ENCODE measurements around the gene NANOS3. TPM values are rescaled to one million over a fixed set of nuclear protein-coding genes. Genes with fewer than 3 reads are reported as not detected.

Gene NANOS3
- total RNA-seq, 2 experiments from 2014 or later = not detected

DNA sequence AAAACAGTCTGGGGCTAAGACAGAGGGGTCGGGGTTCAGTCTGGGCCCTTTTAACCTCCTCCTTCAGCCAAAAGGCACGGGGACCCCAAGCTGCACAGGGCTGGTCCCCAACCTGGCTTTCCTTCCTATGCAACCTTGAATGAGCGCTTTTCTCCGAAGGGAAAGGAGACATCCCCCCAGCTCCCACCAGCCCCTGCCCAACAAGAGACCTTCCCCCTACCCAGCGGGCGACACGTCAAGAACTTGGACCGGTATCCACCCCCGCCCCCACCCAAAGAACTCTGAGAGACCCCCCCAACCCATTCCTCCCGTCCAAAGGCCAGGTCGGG lies 35.0 kb upstream of the NANOS3 start:
- Histone ChIP-seq H3K4me2 (ENCODE audit: low read length) (peak overlapping the region; percentile 74), H3K9me2 (ENCODE audit: insufficient read depth, low read length) (no peaks in the 10 kb centered on the region), H3K4me1 (ENCODE audit: insufficient read depth, low read length, poor library complexity, severe bottlenecking) (peaks cover 66% of the 10 kb centered on the region), H2AFZ (ENCODE audit: low read length) (no peak overlapping the region), H3K27ac (ENCODE audit: low read depth, low read length, poor library complexity, severe bottlenecking) (no peak overlapping the region), H4K20me1 (ENCODE audit: insufficient read depth, low read length) (no peaks in the 10 kb centered on the region), H3K4me3 (ENCODE audit: low read depth, low read length, poor library complexity, severe bottlenecking) (peak overlapping the region; percentile 68), H3K36me3 (ENCODE audit: insufficient read depth, low read length) (no peaks in the 10 kb centered on the region), H3K9me3 (ENCODE audit: low read length) (no peaks in the 10 kb centered on the region), H3K79me2 (ENCODE audit: insufficient read depth, low read depth, low read length) (no peaks in the 10 kb centered on the region)
- no peak for TF ChIP-seq EZH2phosphoT487 (IDR thresholded peaks at IDR 0.05; ENCODE audit: borderline replicate concordance, low read depth, low read length)
- TF ChIP-seq, protein P1, sequence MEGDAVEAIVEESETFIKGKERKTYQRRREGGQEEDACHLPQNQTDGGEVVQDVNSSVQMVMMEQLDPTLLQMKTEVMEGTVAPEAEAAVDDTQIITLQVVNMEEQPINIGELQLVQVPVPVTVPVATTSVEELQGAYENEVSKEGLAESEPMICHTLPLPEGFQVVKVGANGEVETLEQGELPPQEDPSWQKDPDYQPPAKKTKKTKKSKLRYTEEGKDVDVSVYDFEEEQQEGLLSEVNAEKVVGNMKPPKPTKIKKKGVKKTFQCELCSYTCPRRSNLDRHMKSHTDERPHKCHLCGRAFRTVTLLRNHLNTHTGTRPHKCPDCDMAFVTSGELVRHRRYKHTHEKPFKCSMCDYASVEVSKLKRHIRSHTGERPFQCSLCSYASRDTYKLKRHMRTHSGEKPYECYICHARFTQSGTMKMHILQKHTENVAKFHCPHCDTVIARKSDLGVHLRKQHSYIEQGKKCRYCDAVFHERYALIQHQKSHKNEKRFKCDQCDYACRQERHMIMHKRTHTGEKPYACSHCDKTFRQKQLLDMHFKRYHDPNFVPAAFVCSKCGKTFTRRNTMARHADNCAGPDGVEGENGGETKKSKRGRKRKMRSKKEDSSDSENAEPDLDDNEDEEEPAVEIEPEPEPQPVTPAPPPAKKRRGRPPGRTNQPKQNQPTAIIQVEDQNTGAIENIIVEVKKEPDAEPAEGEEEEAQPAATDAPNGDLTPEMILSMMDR (conservative IDR thresholded peaks at IDR 0.05; ENCODE audit: low read length) = no peak
- intact Hi-C loops (cut with micrococcal nuclease; ENCODE audit: unreplicated experiment) = no loop called here
- no peak for DNase-seq (ENCODE audit: low spot score)
- CTCF ChIA-PET (ENCODE audit: unreplicated experiment) = interaction anchor here (0.6 kb wide), 1 partner anchor 47 kb away, joined by 6 read pairs; the partner anchor contains the start of gene ZSWIM4
- POLR2A ChIA-PET = no interaction called here
- BruUV-seq (replicated peaks) = no TSS peak

- peak; percentile 36 for DNase-seq (ENCODE audit: low spot score)
- no peaks in the 10 kb centered on the region for H3K9me2 ChIP-seq (ENCODE audit: insufficient read depth, low read length)
- TF ChIP-seq EZH2phosphoT487 (IDR thresholded peaks at IDR 0.05; ENCODE audit: borderline replicate concordance, low read depth, low read length) = no peak
- TF ChIP-seq, protein P1 (conservative IDR thresholded peaks at IDR 0.05; ENCODE audit: low read length) = peak; percentile 62
- BruUV-seq (replicated peaks) = no TSS peak
- POLR2A ChIA-PET = no interaction called here
- CTCF ChIA-PET (ENCODE audit: unreplicated experiment) = no interaction called here
- no peaks in the 10 kb centered on the region for H3K9me3 ChIP-seq (ENCODE audit: low read length)
- no peaks in the 10 kb centered on the region for H3K36me3 ChIP-seq (ENCODE audit: insufficient read depth, low read length)
- H3K4me1 ChIP-seq (ENCODE audit: insufficient read depth, low read length, poor library complexity, severe bottlenecking) = peaks cover 66% of the 10 kb centered on the region
- H3K4me3 ChIP-seq (ENCODE audit: low read depth, low read length, poor library complexity, severe bottlenecking) = peak overlapping the region; percentile 68
- intact Hi-C loops (cut with micrococcal nuclease; ENCODE audit: unreplicated experiment) = no loop called here
- H4K20me1 ChIP-seq (ENCODE audit: insufficient read depth, low read length) = no peaks in the 10 kb centered on the region
- H2AFZ ChIP-seq (ENCODE audit: low read length) = peak overlapping the region; percentile 83
- peak overlapping the region; percentile 74 for H3K4me2 ChIP-seq (ENCODE audit: low read length)
- H3K27ac ChIP-seq (ENCODE audit: low read depth, low read length, poor library complexity, severe bottlenecking) = no peak overlapping the region
- H3K79me2 ChIP-seq (ENCODE audit: insufficient read depth, low read depth, low read length) = no peaks in the 10 kb centered on the region
Observed at GRCh38 chr19:13842291-13843103, 34.4 kb upstream of the NANOS3 start.
